Tibial nerve (tissue), 4 donors: ENCODE measurements around the gene PAIP2B.

Experiments
- EP300 ChIP-seq, 2 donors: sonication (generic); formaldehyde crosslinking; IDR thresholded peaks; one replicate each; pipeline ENCODE4 v1.6.1; 2017; ENCODE audit warnings: antibody characterized with exemption in 2 of 2, mild to moderate bottlenecking in 1 of 2
- POLR2A ChIP-seq, 2 donors: fragments of 450-650 bp; IDR thresholded peaks; one replicate each; pipeline ENCODE4 v1.6.1; 2017; ENCODE audit warnings: antibody characterized with exemption in 2 of 2, mild to moderate bottlenecking in 2 of 2, moderate library complexity in 2 of 2
- TF ChIP-seq, protein P1 (sequence below), 5 experiments: fragments of 200-600 bp in 3 of 5; fragments of 450-650 bp in 2 of 5; sonication (generic) in 3 of 5; IDR thresholded peaks; one replicate each; pipeline ENCODE4 v1.5.1; 2016 to 2019; ENCODE audit warnings: antibody characterized with exemption in 5 of 5, mild to moderate bottlenecking in 3 of 5, moderate library complexity in 2 of 5

DNA sequence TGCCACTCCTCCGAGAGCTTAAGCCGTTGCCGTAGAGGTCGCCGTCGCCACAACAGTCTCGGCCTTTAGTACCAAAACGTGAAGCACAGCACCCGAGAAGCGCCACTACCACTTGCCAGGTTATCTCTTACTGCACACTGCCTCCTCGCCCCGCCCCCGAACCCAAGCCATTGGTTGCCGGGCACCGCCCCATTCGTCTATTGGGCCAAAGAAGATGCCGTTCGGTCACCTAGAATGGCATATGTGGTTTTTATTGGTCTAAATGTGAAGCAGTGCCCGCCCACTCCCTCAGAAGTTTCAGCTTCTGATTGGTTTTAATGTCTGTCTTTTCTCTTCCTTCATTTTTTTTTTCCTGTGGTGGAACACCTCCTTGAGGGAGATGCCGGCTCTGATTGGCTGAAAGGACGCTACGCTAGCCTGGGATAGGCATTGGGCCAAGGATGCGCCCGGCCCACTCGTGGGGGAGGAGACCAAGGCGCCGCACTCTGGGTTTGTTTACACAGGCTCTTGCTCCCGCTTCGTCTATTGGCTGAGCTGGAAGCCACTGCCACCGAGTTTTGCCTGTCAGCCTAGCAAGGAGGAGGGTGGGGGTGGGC is at the start of gene PAIP2B:
- TF ChIP-seq, protein P1, sequence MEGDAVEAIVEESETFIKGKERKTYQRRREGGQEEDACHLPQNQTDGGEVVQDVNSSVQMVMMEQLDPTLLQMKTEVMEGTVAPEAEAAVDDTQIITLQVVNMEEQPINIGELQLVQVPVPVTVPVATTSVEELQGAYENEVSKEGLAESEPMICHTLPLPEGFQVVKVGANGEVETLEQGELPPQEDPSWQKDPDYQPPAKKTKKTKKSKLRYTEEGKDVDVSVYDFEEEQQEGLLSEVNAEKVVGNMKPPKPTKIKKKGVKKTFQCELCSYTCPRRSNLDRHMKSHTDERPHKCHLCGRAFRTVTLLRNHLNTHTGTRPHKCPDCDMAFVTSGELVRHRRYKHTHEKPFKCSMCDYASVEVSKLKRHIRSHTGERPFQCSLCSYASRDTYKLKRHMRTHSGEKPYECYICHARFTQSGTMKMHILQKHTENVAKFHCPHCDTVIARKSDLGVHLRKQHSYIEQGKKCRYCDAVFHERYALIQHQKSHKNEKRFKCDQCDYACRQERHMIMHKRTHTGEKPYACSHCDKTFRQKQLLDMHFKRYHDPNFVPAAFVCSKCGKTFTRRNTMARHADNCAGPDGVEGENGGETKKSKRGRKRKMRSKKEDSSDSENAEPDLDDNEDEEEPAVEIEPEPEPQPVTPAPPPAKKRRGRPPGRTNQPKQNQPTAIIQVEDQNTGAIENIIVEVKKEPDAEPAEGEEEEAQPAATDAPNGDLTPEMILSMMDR (IDR thresholded peaks at IDR 0.05): peak in 1 of 5 experiments; percentile 27
- TF ChIP-seq POLR2A (IDR thresholded peaks at IDR 0.05) (peak; percentile 79 to 92), EP300 (IDR thresholded peaks at IDR 0.05) (peak in 1 of 2 donors; percentile 96)
